Endodermal cell (in vitro differentiated cells): ENCODE measurements around the gene TTC21A. TPM values are rescaled to one million over a fixed set of nuclear protein-coding genes. Genes with fewer than 3 reads are reported as not detected.

Source experiments
- DNase-seq: peaks from one replicate; pipeline ENCODE4 v3.0.0-alpha.2; 2017
- H3K27ac ChIP-seq: 2 replicates; pipeline ENCODE4 v1.5.1; 2013; ENCODE audit warnings: mild to moderate bottlenecking, low read depth, low read length, moderate library complexity
- H3K27me3 ChIP-seq: 2 replicates; pipeline ENCODE4 v1.6.1; 2013; ENCODE audit warnings: mild to moderate bottlenecking, low read length, moderate library complexity; ENCODE audit not compliant: insufficient read depth, control insufficient read depth, poor library complexity, severe bottlenecking
- H3K36me3 ChIP-seq: 2 replicates; pipeline ENCODE4 v1.7.0; 2013; ENCODE audit warnings: mild to moderate bottlenecking, low read length, moderate library complexity; ENCODE audit not compliant: control insufficient read depth, insufficient read depth
- H3K4me1 ChIP-seq: one replicate; pipeline ENCODE4 v1.7.0; 2013; ENCODE audit warnings: low read length; ENCODE audit not compliant: control insufficient read depth, insufficient read depth
- H3K4me3 ChIP-seq: 2 replicates; pipeline ENCODE4 v1.5.1; 2013; ENCODE audit warnings: mild to moderate bottlenecking, low read length, moderate library complexity
- H3K9ac ChIP-seq: 2 replicates; pipeline ENCODE4 v1.6.1; 2013; ENCODE audit warnings: mild to moderate bottlenecking, low read length, moderate library complexity; ENCODE audit not compliant: poor library complexity, severe bottlenecking; ENCODE audit errors: extremely low read depth
- H3K9me3 ChIP-seq: 2 replicates; pipeline ENCODE4 v1.6.1; 2013; ENCODE audit warnings: mild to moderate bottlenecking, low read length, moderate library complexity; ENCODE audit not compliant: control insufficient read depth
- H3K27ac Mint-ChIP-seq: 2 replicates; pipeline ENCODE4 v1.8.0; 2020; ENCODE audit warnings: mixed read lengths
- H3K27me3 Mint-ChIP-seq: 2 replicates; pipeline ENCODE4 v1.8.0; 2021; ENCODE audit warnings: mild to moderate bottlenecking, mixed read lengths; ENCODE audit not compliant: insufficient read depth
- H3K36me3 Mint-ChIP-seq: 2 replicates; pipeline ENCODE4 v1.8.0; 2020; ENCODE audit warnings: low read depth, mixed read lengths
- H3K4me1 Mint-ChIP-seq: 2 replicates; pipeline ENCODE4 v1.8.0; 2020; ENCODE audit warnings: mixed read lengths
- H3K4me3 Mint-ChIP-seq: 2 replicates; pipeline ENCODE4 v1.8.0; 2020; ENCODE audit warnings: mild to moderate bottlenecking, moderate library complexity, mixed read lengths
- H3K9me3 Mint-ChIP-seq: 2 replicates; pipeline ENCODE4 v1.8.0; 2020; ENCODE audit warnings: mild to moderate bottlenecking, mixed read lengths
- WGBS, 2 experiments: methylation state at CpG; one replicate each; pipeline versions ENCODE4 v1.1.5 to v1.1.7; 2013; ENCODE audit warnings: missing lambda C conversion rate in 2 of 2, mixed read lengths in 1 of 2; ENCODE audit not compliant: insufficient coverage in 1 of 2, insufficient read length in 1 of 2; 5-methylcytosine and 5-hydroxymethylcytosine counted together
- total RNA-seq, 2 donors: library from RNA; stranded (reverse); fragmentation: NEBNext Ultra II Directional in 1 of 2; extraction: Animal tissue kit (Norgen Biotek cat#: 25700) in 1 of 2; gene quantifications; 2 replicates in 1 of 2; 3 replicates in 1 of 2; pipeline ENCODE4 v1.2.1, GENCODE V29; 2021
- TF ChIP-seq, protein P1 (sequence below): fragments of 200-600 bp; sonication (generic); conservative IDR thresholded peaks from 2 replicates; pipeline ENCODE4 v1.5.0; 2021; ENCODE audit warnings: antibody characterized with exemption, mild to moderate bottlenecking

TTC21A gene
- total RNA-seq, 2 donors from 2014 or later, result 5.7 to 5.8 TPM

DNA sequence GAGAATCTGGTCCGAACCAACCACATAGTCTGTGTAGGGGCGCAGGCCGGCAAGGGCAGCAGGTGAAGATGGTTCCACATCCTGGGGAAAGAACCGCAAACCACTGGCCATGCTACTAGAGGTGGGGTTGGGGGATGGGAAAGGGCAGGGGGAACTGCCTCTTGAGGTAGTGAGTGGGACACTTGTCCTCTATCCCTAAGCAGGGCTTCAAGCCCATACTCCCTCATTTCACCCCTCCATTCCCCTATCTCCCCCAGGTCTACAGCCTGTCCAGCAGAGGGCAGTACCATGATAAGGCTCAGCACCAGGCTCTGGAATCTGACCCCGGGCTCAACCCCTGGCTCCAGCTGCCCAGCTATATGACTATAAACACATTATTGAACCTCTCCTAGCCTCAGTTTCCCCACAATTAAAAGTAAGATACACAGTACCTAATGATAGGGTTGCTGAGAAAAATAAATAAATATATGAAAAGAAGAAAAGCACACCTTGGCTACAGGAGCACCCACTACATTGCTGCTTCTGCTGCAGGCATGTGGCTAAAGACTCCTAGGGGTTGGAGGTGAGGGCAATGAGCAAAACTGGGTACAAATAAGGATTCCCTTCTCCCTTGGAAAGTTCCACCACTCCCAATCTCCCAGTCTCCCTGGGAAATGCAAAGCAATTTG, 6.3 kb upstream of the TTC21A start:
- TF ChIP-seq, protein P1, sequence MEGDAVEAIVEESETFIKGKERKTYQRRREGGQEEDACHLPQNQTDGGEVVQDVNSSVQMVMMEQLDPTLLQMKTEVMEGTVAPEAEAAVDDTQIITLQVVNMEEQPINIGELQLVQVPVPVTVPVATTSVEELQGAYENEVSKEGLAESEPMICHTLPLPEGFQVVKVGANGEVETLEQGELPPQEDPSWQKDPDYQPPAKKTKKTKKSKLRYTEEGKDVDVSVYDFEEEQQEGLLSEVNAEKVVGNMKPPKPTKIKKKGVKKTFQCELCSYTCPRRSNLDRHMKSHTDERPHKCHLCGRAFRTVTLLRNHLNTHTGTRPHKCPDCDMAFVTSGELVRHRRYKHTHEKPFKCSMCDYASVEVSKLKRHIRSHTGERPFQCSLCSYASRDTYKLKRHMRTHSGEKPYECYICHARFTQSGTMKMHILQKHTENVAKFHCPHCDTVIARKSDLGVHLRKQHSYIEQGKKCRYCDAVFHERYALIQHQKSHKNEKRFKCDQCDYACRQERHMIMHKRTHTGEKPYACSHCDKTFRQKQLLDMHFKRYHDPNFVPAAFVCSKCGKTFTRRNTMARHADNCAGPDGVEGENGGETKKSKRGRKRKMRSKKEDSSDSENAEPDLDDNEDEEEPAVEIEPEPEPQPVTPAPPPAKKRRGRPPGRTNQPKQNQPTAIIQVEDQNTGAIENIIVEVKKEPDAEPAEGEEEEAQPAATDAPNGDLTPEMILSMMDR, result peak; percentile 84
- no peaks in the 10 kb centered on the region for H3K4me1 ChIP-seq
- WGBS, 2 experiments, result 90% methylated on average over 5 of the region's 5 CpGs; no CpG with 5 or more reads in 1 of the 2 experiments
- no peak overlapping the region for H3K27ac ChIP-seq
- H3K27me3 Mint-ChIP-seq, result no peaks in the 10 kb centered on the region
- no peaks in the 10 kb centered on the region for H3K9me3 ChIP-seq
- H3K9ac ChIP-seq, result no peak overlapping the region
- H3K36me3 ChIP-seq, result peaks cover 25% of the 10 kb centered on the region
- no peaks in the 10 kb centered on the region for H3K9me3 Mint-ChIP-seq
- H3K27me3 ChIP-seq, result no peaks in the 10 kb centered on the region
- H3K27ac Mint-ChIP-seq, result no peak overlapping the region
- peaks cover 13% of the 10 kb centered on the region for H3K36me3 Mint-ChIP-seq
- H3K4me3 Mint-ChIP-seq, result no peak overlapping the region
- H3K4me3 ChIP-seq, result no peak overlapping the region
- DNase-seq, result peak; percentile 78
- peaks cover 4% of the 10 kb centered on the region for H3K4me1 Mint-ChIP-seq

DNA sequence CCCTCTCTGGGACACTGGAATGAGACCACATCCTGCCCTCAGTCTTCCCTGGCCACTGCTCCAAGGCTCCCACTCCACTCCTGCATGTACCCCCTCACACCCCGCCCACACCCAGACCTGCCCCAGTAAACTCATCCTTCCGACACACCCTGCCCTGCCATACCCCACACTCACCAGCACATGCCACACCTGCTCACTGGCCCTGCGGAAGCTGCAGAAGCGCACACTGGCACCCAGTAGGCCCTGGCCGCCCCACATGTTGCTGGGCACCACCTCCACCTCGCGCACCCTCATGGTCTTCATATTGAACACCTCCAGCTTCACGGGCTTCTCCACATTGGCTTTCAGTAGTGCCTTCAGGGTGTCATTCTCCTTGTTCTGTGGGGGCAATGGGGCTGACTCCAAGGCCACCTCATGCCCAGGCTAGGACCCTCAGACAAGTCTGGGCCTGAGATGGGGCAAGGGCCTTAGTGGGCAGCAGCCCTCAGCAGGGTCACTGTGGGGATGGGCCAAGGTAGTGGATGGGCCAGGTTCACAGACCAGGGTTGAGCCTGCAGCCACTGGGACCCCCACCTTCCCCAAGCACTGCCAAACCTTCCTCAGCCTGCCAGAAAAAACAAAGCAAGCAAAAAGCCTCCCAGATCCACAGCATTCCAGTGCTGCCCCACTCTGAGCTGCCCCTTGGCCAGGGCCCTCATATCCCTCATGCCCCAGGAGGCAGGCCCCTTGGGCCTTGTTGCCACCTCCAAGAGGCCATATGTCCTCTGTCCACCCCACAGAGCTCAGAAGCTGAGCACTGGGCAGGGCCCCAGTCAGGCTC, 4.8 kb upstream of the TTC21A start:
- Histone ChIP-seq H3K27ac (no peak overlapping the region), H3K4me3 (no peak overlapping the region), H3K27me3 (no peaks in the 10 kb centered on the region), H3K4me1 (no peaks in the 10 kb centered on the region), H3K36me3 (peaks cover 9% of the 10 kb centered on the region), H3K9me3 (no peaks in the 10 kb centered on the region), H3K9ac (no peak overlapping the region)
- WGBS, 2 experiments, result 93 to 100% methylated on average over 4 to 8 of the region's 8 CpGs
- no peak overlapping the region for H3K27ac Mint-ChIP-seq
- no peak overlapping the region for H3K4me3 Mint-ChIP-seq
- no peak for DNase-seq
- TF ChIP-seq, protein P1, result no peak
- H3K36me3 Mint-ChIP-seq, result peaks cover 3% of the 10 kb centered on the region
- H3K27me3 Mint-ChIP-seq, result no peaks in the 10 kb centered on the region
- peaks cover 10% of the 10 kb centered on the region for H3K4me1 Mint-ChIP-seq
- no peaks in the 10 kb centered on the region for H3K9me3 Mint-ChIP-seq

DNA sequence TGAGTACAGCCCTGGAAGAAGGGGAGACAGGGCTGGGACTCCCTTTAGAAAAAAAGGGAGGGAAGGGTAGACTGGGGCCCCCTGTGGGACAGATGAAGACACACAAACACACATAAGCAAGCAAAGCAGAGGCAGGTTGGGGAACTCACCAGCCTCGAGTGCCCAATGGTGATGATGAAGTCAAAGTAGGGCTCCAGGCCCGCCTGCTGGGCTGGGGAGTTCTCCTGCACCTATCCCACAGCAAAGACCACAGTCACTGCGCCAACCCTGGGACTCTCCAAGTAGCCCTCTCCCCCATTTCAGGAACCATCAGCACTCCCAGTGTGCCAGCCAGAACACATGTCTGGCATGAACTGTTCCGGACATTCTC, 4.2 kb upstream of the TTC21A start:
- H3K27me3 ChIP-seq, result no peaks in the 10 kb centered on the region
- Mint-ChIP-seq H3K4me3 (no peak overlapping the region), H3K27ac (no peak overlapping the region), H3K36me3 (peaks cover 3% of the 10 kb centered on the region), H3K27me3 (peaks cover under 1% of the 10 kb centered on the region), H3K9me3 (no peaks in the 10 kb centered on the region), H3K4me1 (peaks cover 15% of the 10 kb centered on the region)
- no peaks in the 10 kb centered on the region for H3K4me1 ChIP-seq
- peak; percentile 69 for DNase-seq
- TF ChIP-seq, protein P1, result peak; percentile 57
- no peak overlapping the region for H3K27ac ChIP-seq
- H3K9ac ChIP-seq, result no peak overlapping the region
- H3K36me3 ChIP-seq, result peaks cover 5% of the 10 kb centered on the region
- H3K4me3 ChIP-seq, result no peak overlapping the region
- H3K9me3 ChIP-seq, result no peaks in the 10 kb centered on the region
- WGBS, 2 experiments, result 90 to 93% methylated on average over 4 of the region's 4 CpGs
